NCI-H526 (cell line): Measurements from ENCODE around the gene WASF3.

Experiments
- DNase-seq, 2 experiments: peaks; one replicate each; lab custom pipeline; 2025; lab: John Stamatoyannopoulos, UW

Gene WASF3

DNA sequence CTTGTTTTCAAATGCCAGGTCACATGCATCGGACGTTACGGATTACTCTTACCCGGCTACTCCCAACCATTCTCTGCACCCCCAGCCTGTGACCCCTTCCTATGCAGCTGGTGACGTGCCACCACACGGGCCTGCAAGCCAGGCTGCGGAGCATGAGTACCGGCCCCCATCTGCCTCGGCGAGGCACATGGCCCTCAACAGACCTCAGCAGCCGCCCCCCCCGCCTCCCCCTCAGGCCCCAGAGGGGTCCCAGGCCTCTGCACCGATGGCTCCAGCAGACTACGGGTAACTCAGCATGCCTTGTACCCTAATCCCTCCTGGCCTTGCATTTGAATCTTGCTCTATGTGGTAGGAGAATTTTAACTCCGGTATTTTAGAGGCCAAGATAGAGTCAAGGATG, 123.6 kb downstream of the WASF3 start:
- DNase-seq: no peak

DNA sequence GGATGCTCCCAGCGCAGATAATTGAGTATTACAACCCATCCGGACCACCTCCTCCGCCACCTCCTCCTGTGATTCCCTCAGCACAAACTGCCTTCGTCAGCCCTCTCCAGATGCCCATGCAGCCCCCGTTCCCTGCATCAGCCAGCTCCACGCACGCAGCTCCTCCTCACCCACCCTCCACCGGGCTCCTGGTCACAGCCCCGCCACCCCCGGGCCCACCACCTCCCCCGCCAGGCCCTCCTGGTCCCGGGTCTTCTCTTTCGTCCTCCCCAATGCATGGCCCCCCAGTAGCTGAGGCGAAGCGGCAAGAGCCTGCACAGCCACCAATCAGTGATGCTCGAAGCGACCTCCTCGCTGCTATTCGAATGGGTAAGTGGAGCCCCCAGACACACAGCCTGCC, 125.1 kb downstream of the WASF3 start:
- DNase-seq: no peak

DNA sequence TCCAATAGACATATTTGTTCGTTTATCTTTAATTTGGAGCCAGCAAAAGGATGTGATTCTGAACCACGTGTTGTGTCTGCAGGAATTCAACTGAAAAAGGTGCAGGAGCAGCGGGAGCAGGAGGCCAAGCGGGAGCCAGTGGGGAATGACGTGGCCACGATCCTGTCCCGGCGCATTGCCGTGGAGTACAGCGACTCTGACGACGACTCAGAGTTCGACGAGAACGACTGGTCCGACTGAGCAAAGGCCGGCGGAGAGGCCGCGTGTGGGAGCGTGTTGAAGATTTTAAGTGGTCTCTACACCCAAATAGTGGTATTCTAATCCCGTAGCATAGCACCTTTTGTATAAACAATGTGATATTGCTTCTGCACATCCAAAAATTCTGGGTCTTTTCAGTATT, 128.1 kb downstream of the WASF3 start:
- DNase-seq: no peak

GRCh38 chr13:26686285-26686684, 128.8 kb downstream of the WASF3 start:
- DNase-seq: no peak

DNA sequence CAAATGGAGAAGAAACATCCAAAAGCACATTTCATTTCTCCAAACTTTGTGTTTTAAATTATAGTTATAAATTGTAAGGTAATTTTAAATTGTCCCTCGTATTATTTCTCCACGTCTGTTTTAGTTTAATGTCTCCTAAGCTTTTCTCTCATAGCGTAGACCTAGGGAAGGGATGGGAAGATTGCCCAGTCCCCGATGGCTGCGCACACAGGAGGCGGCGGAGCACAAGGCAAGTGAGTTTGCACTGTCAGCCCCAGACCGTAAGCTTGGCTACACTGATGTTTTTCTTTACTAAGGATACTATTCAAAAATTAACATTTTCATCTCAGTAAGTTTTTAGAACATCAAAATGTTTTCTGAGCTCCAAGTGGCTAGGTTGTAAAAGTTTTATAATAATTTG, 130.8 kb downstream of the WASF3 start:
- DNase-seq: no peak

DNA sequence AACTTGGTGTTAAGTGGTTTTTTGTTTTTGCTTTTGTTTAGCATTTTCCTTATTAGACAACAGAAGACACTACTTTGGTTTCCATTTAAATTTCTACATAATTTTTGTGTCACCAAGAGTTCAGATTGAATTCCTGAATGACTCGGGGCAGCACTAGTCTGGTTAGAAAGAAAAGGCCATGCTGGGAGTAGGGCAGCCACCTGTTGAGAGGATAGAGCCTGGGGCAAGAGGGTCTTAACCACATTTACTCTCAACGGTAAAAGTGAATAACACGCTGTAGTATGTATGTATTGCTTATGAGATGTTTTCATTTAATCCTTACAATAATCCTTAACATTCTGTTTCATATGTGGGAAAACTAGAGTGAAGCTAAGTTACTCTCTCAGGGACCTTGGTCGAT, 131.5 kb downstream of the WASF3 start:
- no peak for DNase-seq

DNA sequence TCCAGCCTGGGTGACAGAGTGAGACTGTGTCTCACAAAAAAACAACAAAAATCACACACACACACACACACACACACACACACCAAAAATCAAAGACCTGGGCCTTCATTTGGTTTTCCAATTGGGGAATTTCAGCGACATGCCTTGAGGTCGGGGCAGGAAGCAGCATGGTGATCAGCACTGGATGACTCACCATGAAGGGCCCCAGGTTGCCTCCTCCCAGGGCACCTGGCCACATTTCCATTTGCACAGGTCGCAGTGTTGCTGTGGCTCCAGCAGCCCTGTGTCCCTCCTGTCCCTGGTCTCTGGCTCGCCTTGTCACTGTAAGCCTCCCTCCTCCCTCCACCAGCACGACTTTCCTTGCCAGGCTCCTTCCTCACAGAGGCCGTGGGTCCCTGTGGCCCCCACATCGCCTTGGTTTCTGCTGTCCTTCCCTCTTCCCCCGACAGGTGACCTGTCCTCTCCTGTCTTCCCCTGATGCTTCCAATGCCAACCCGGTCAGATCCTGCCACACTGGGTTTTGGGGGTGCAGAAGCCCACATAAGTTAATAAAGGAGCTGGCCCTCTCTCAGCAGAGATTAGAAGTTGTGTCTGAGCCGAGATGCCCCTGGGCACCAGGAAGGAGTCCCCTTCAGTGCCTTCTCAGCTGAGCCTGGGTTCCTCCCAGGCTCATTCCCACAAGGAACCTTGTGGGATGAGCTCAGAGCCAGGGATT, 136.4 kb downstream of the WASF3 start:
- no peak for DNase-seq

DNA sequence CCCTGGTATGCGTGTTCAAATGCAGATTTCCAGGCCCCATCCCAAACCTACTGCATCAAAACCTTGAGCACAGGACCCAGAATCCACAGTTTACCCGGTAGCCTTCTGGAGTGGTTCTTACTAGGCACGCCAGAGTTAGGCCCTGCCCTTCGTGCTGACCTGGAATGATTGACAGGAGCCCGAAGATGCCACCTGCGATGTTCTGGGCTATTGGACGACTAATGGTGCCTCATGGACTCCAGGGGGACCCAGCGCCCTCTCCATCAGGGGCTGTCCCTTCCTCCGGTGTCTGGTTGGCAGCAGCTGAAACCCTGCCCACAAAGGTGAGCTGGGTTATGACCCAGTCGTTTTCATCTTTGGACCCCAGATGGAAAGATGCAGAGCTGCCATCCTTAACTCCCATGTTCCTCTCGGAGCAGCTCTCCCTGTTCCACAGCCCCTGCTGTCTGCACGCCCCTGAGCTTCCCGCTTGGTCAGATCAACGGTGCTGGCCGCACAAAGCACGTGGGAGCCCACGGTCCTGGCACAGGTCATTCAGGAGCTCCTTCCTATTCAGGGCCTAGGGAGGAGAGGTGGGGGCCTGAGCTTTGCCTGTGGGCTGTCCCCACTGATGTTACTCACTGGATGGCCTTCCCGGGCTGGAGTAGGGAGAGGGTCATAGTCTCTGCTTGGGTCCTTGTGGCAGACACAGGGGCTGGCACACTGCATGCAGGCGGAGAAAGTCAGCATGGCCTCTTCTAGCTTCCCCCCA, 137.3 kb downstream of the WASF3 start:
- DNase-seq: no peak

DNA sequence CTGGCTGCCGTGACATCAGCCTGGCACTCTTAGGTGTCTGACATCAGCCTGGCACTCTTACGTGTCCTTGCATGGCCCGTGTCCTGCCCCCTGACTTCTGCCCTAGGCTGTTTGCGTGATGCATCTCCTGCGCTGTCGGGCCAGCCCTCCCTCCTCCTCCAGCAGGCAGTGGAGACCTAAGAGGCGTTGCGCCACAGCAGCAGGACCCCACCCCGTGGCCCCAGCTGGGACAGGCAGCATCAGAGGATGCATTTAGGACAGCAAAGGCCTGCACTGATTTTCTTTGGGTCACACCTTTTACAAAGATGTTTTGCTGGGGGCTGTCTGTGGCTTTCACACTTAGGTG, 137.8 kb downstream of the WASF3 start:
- DNase-seq: no peak

DNA sequence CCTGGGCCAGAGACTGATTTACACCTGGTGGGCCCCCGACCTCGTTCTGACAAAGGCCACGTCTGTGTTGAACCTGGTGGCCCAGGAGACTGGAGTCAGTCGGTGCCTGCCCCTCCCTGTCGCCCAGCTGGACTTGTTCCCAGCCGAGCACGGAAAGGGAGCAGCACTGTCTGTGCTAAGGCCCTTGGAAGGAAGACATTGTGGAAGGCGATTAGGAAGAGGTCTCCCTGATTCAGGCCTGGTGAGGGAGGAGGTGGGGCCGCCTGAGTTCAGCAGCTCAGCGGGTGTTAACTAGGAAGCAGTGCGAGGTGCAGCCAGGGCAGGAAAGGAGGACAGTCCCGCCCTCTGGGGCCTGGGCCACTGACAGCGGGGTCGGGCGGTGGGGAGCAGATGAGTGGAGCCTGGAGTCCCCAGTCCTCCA, 138.4 kb downstream of the WASF3 start:
- no peak for DNase-seq

- DNase-seq: no peak
Observed at GRCh38 chr13:26697069-26697955, 139.8 kb downstream of the WASF3 start.

DNA sequence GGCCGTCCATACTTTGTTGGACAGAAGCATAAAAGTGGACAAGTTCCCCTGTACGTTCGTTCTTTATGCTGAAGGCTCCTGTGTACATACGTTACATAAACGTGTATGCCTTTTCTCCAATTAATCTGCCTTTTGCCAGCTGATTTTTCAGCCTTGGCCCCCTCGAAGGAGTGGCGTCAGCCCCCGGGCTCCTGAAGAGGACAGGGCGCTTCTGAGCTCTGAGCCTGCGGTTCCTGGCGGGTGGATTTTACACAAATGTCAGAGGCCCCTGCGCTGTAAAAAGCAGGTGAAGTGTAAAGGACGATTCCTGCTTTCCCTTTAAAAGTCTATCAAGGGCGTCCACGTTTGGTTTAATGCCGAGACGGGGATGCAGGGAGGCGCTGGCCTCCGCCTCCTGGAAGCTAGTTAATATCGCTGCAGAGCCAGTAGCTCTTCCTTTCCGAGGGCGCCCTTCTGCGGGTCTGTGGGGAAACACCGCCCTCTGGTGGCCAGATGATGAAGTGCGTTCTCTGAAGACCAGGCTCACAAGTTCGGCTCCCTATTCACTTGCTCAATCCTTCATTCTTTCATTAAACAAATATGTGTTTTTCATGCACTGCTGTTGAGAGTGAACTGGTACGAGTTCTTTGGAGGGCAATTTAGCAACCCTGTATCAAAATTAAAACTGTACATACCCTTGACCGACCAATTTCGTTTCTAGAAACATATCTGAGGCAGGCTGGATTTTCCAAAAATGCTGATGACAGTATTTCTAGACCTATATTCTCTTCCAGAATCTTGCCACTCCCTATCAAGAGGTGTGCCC, 141.1 kb downstream of the WASF3 start:
- peak; percentile 85 to 94 for DNase-seq

GRCh38 chr13:26699197-26699490, 141.7 kb downstream of the WASF3 start:
- no peak for DNase-seq

DNA sequence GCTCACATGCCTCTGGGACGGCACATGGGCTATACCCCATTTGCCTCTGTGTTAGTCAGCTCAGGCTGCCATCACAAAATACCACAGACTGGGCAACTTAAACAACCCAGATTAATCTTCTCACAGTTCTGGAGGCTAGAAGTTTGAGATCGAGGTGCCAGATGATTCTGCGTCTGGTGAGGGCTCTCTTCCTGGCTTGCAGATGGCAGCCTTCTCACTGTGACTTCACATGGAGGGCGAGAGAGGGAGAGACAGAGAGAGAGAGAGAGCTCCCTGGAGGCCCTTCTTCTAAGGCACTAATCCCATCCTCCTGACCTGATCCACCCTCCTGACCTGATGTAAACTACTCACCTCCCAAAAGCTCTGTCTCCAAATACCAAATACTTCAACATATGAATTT, 148.1 kb downstream of the WASF3 start:
- no peak for DNase-seq

- no peak for DNase-seq
Observed at GRCh38 chr13:26706381-26706780, 148.9 kb downstream of the WASF3 start.

- peak; percentile 73 to 93 for DNase-seq
Observed at GRCh38 chr13:26707122-26708006, 149.9 kb downstream of the WASF3 start.

DNA sequence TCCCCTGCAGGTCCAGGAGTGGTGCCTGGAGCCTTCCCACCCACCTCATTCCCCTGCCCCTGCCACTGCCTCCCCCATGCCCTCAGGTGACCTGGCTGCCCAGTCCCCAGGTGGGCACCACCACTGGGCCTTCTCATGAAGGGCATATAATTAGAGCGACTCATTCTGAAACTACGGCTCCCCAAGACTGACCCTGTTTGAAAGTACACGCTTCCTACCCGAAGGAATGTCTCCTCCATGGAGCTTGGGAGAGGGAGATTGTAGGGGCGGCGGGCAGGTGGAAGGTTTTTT, 150.5 kb downstream of the WASF3 start:
- DNase-seq: no peak

DNA sequence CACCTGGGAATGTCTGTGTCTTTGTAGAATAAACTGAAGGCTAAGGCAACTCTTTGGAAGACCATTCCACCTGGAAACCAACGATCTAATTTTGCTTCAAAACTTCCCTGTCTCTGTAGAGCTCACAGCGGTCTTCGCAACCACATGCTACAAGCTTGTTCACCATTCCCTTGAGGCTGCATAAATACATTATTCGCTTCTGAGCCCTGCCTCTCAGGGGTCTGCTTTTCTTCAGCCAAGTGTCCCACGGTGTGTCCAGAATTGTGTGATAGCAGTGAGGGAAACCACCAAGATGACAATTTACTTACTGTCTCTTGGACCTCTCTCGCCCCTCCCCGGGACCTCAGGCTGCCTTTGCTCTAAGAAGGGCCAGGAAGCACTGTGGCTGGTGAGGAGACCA, 152.0 kb downstream of the WASF3 start:
- DNase-seq: no peak

DNA sequence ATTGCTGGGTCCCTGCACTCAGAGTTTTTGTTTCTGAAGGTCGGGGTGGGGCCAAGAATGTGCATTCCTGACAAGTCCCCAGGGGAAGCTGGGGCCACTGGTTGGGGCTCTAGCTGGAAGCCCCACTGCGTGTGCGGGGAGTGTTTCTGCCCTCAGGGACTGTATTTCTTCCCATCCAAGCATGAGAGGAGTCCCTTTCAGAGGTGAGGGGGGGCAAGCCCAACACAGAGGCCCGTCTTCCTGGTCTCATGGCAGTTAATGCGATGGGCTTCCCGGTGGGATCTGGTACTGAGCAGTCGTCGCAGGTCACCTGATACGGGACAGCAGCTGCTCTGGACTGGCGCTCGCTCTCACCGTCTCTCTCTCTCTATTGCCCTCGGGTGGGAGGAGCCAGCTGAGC, 152.7 kb downstream of the WASF3 start:
- DNase-seq: no peak

DNA sequence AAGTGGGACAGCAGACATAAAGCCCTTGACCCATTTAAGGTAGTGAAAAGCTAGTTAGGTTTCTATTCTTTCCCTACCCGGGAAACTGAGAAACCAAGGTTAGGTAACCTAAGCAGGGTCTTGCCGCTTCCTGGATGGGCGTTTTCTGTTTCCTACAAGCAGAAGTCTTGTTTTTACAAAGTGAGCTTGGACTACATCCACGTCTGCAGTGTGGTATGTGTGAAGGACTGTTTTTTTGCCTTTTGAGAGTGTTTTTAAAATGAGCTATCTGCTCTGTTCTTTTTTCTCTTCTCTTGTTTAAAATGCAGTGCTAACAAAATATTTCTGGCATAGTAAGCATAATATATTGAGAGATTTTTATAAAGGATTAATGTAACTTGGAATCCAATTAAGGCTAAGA, 153.7 kb downstream of the WASF3 start:
- no peak for DNase-seq

DNA sequence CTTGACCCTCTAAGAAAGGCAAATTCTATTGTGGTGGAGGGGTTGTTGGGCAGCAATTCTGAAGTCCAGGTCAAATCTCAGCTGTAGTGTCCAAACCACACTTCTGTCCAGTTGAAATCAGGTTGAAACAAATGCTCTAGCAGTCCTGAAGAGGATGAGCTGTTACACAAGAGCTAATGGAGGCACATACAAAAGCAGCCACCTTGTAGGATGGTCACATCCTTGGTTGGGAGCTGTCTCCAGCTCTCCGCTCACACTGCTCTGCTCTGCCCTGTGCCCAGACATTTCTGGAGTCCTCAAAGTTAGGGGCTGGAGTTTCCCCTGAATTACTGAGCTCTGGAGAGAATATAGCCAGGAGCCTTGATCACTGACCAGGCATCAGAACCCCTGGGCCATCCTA, 155.9 kb downstream of the WASF3 start:
- DNase-seq: no peak
